HFF-Myc (cell line): ENCODE measurements around the gene COL19A1.

ENCODE experiments used
- DNase-seq: peaks from one replicate; pipeline ENCODE4 v3.0.0-alpha.2; 2011; ENCODE audit warnings: low read depth; ENCODE audit errors: extremely low read depth
- H3K4me3 ChIP-seq: replicated peaks from 2 replicates; pipeline ENCODE4 v1.5.1; 2011; ENCODE audit warnings: low read depth, mild to moderate bottlenecking, control low read depth, low read length
- CTCF ChIP-seq: IDR thresholded peaks from 2 replicates; pipeline ENCODE4 v1.5.1; 2012; ENCODE audit warnings: mild to moderate bottlenecking, low read depth, low read length, control low read depth; ENCODE audit errors: missing control alignments

The COL19A1 gene

DNA sequence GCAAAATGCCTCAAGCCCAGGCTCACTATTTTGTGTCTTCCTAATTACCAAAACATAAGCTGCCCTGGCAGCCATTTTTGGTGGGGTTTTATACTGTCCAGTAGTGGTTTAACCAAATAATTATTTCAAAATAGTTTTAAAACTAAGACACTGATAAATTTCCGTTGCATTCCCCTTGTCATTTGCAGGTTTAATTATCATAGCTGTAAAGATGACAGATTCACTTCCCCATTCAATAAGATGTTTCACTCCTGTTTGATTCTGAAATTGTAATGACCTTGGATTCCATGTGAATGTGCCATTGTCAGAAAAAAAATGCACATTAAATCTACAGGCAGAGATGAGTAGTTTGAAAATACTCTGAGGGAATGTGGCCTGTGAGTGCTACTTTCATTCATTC, 264.5 kb downstream of the COL19A1 start:
- TF ChIP-seq CTCF, result no peak
- no peak overlapping the region for H3K4me3 ChIP-seq
- DNase-seq, result no peak

GRCh38 chr6:70131528-70131927, 265.2 kb downstream of the COL19A1 start:
- DNase-seq, result no peak
- H3K4me3 ChIP-seq, result no peak overlapping the region
- no peak for TF ChIP-seq CTCF

DNA sequence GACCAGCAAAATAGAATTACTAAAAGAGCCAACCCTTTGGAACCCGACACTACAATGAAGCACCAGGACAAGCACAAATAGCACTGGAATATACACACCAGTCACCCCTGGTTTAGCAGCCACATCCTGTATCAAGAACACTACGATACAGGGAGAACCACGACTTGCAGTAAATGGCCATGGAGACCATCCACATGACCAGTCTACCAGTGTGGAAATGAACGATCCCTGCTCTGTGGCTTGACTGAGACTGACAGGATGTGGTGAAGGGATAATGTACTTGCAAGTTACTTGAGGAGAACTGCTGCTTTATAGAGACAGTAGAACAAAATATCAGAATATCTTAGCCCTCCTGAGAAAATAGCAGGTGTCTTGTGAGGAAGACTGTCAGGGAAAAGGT, 266.9 kb downstream of the COL19A1 start:
- H3K4me3 ChIP-seq, result no peak overlapping the region
- TF ChIP-seq CTCF, result no peak
- no peak for DNase-seq

DNA sequence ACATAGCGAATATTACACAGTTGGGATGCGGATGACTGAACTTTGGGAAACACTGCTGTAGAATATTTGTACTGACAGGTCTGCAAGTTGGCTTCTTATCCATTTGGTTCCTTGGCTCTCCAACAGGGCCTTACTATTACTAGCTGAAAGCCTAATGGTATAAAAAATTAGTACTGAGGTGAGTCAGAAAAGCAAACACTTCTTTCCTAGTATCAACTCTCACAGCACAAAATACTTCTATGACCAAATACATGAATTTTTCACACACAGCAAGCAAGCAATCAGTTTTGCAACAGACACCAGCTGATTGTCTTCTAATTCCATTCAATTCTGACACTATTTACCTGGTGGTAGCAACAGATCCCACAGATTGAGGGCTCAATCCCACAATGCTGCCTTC, 268.2 kb downstream of the COL19A1 start:
- no peak for DNase-seq
- TF ChIP-seq CTCF, result no peak
- H3K4me3 ChIP-seq, result no peak overlapping the region

DNA sequence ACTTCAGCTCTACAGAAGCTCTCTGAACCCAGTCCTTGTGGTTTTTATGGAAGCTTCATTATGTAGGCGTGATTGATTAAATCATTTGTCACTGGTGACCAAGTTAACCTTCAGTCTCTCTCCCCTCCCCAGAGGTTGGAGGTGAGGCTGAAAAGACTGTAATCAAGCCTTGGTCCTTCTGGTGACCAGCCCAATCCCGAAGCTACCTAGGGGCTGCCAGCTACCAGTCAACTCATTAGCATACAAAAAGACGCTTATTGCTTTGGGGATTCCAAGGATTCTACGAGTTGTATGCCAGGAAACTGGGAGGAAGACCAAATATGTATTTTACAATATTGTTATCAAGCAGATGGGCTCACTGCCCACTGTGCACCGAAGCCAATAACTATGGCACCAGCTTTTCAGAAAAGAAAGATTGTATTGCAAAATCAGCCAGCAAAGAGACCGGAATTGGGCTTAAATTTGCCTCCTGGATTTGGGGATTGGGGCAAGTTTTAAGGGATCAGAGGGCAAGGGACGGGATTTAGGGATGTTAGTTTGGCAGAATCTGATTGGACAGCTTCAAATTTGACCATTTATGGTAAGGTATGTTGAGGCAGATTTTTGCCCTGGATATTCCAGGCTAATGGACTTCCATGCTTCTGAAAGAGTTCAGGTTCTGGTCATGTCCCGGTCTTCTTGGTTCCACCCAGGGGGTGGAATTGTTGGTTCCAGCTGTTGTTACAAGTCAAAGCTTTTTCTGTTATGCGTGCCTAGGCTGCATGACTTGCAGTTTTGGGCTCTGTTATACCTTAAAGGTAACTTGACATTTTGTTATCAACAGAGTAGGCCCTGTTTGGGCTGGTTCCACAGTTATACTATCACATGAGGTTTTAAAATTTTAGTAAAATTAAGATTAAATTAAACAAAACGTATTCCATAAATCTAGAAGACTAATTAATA, 269.1 kb downstream of the COL19A1 start:
- TF ChIP-seq CTCF, result no peak
- no peak overlapping the region for H3K4me3 ChIP-seq
- no peak for DNase-seq

- H3K4me3 ChIP-seq, result no peak overlapping the region
- TF ChIP-seq CTCF, result no peak
- no peak for DNase-seq
Measured at GRCh38 chr6:70136996-70137395, 270.6 kb downstream of the COL19A1 start.

DNA sequence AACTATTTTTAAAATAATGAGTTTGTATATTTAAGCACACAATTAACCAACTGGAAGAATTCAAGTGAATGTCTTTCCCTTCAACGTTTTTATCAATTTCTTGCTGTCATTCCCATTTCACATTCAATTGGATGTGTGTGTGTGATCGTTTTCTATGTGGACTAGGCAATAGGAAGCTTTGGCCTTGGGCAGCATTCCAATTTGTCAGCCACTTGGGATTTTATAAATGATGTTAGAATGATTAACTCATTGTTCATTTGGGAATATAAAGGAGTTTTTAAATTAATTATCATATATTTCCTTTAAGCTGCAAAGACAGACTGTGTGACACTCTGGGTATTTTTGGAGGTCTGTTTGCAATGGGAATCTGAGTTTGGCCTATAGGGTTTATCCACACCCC, 274.1 kb downstream of the COL19A1 start:
- TF ChIP-seq CTCF, result no peak
- DNase-seq, result no peak
- H3K4me3 ChIP-seq, result no peak overlapping the region
